H9 (cell line): Measurements from ENCODE around the gene NOS1AP. TPM values are rescaled to one million over a fixed set of nuclear protein-coding genes. Genes with fewer than 3 reads are reported as not detected.

ENCODE experiments used
- DNase-seq: peaks from one replicate; pipeline ENCODE4 v3.0.0-alpha.2; 2017
- H2AFZ ChIP-seq: one replicate; pipeline ENCODE4 v1.6.1; 2013; ENCODE audit warnings: mild to moderate bottlenecking, low read length, control low read depth, moderate library complexity
- H2AK5ac ChIP-seq: 2 replicates; pipeline ENCODE4 v1.6.1; 2013; ENCODE audit warnings: low read length, control low read depth, mixed read lengths; ENCODE audit not compliant: insufficient read length
- H2BK120ac ChIP-seq: one replicate; pipeline ENCODE4 v1.6.1; 2013; ENCODE audit warnings: low read depth, mild to moderate bottlenecking, low read length, control low read depth, inconsistent platforms; ENCODE audit not compliant: poor library complexity, severe bottlenecking
- H2BK12ac ChIP-seq: 2 replicates; pipeline ENCODE4 v1.6.1; 2013; ENCODE audit warnings: low read length, control low read depth, mixed read lengths, low read depth; ENCODE audit not compliant: insufficient read length
- H2BK15ac ChIP-seq: 2 replicates; pipeline ENCODE4 v1.6.1; 2013; ENCODE audit warnings: low read depth, low read length, control low read depth
- H2BK20ac ChIP-seq: one replicate; pipeline ENCODE4 v1.6.1; 2013; ENCODE audit warnings: low read depth, mild to moderate bottlenecking, low read length, control low read depth, inconsistent platforms; ENCODE audit not compliant: poor library complexity, severe bottlenecking
- H2BK5ac ChIP-seq: 2 replicates; pipeline ENCODE4 v1.6.1; 2013; ENCODE audit warnings: low read length, control low read depth, mixed read lengths; ENCODE audit not compliant: insufficient read length
- H3K14ac ChIP-seq: 2 replicates; pipeline ENCODE4 v1.6.1; 2013; ENCODE audit warnings: low read length, control low read depth; ENCODE audit not compliant: insufficient read depth
- H3K18ac ChIP-seq: 2 replicates; pipeline ENCODE4 v1.6.1; 2013; ENCODE audit warnings: low read depth, mild to moderate bottlenecking, mixed read lengths, low read length, control low read depth; ENCODE audit not compliant: insufficient read length
- H3K23ac ChIP-seq: 2 replicates; pipeline ENCODE4 v1.6.1; 2013; ENCODE audit warnings: low read length, control low read depth, mixed read lengths, low read depth; ENCODE audit not compliant: insufficient read length
- H3K23me2 ChIP-seq: 2 replicates; pipeline ENCODE4 v1.6.1; 2013; ENCODE audit warnings: low read depth, mild to moderate bottlenecking, mixed read lengths, low read length, control low read depth; ENCODE audit not compliant: insufficient read length, poor library complexity, severe bottlenecking
- H3K27ac ChIP-seq: 2 replicates; pipeline ENCODE4 v1.5.1; 2013; ENCODE audit warnings: low read length, control low read depth, mixed read lengths, low read depth; ENCODE audit not compliant: insufficient read length
- H3K27me3 ChIP-seq: 2 replicates; pipeline ENCODE4 v1.6.1; 2013; ENCODE audit warnings: low read length, control low read depth, inconsistent platforms; ENCODE audit not compliant: insufficient read depth
- H3K4ac ChIP-seq: 2 replicates; pipeline ENCODE4 v1.6.1; 2013; ENCODE audit warnings: low read depth, mild to moderate bottlenecking, control low read depth, inconsistent platforms, low read length, moderate library complexity
- H3K4me1 ChIP-seq: 2 replicates; pipeline ENCODE4 v1.6.1; 2013; ENCODE audit warnings: low read length, control low read depth, inconsistent platforms; ENCODE audit not compliant: insufficient read depth
- H3K4me2 ChIP-seq: 2 replicates; pipeline ENCODE4 v1.6.1; 2013; ENCODE audit warnings: low read length, control low read depth, mixed read lengths; ENCODE audit not compliant: insufficient read length, insufficient read depth
- H3K56ac ChIP-seq: 2 replicates; pipeline ENCODE4 v1.6.1; 2013; ENCODE audit warnings: low read depth, mild to moderate bottlenecking, mixed read lengths, low read length, control low read depth; ENCODE audit not compliant: insufficient read length
- H3K79me1 ChIP-seq: 2 replicates; pipeline ENCODE4 v1.6.1; 2013; ENCODE audit warnings: low read depth, mild to moderate bottlenecking, moderate library complexity, low read length, control low read depth, inconsistent platforms; ENCODE audit not compliant: insufficient read depth, poor library complexity, severe bottlenecking
- H3K79me2 ChIP-seq: 2 replicates; pipeline ENCODE4 v1.6.1; 2013; ENCODE audit warnings: low read length, control low read depth, inconsistent platforms; ENCODE audit not compliant: insufficient read depth
- H3K9ac ChIP-seq: 2 replicates; pipeline ENCODE4 v1.6.1; 2013; ENCODE audit warnings: low read length, control low read depth, mixed read lengths; ENCODE audit not compliant: insufficient read length; ENCODE audit errors: extremely low read depth
- H3K9me3 ChIP-seq: one replicate; pipeline ENCODE4 v1.6.1; 2013; ENCODE audit warnings: low read depth, low read length, inconsistent platforms; ENCODE audit not compliant: control insufficient read depth
- H3T11ph ChIP-seq: one replicate; pipeline ENCODE4 v1.6.1; 2013; ENCODE audit warnings: mild to moderate bottlenecking, low read length, control low read depth, inconsistent platforms
- H4K20me1 ChIP-seq: one replicate; pipeline ENCODE4 v1.6.1; 2013; ENCODE audit not compliant: control insufficient read depth, insufficient read length, insufficient read depth
- H4K5ac ChIP-seq: 2 replicates; pipeline ENCODE4 v1.6.1; 2013; ENCODE audit warnings: low read depth, mild to moderate bottlenecking, mixed read lengths, low read length, control low read depth; ENCODE audit not compliant: insufficient read length
- H4K8ac ChIP-seq: replicated peaks from 2 replicates; pipeline ENCODE4 v1.6.1; 2013; ENCODE audit warnings: low read length, control low read depth, mixed read lengths, low read depth; ENCODE audit not compliant: insufficient read length
- H4K91ac ChIP-seq: 2 replicates; pipeline ENCODE4 v1.6.1; 2013; ENCODE audit warnings: low read depth, mild to moderate bottlenecking, moderate library complexity, mixed read lengths, low read length, control low read depth; ENCODE audit not compliant: insufficient read length
- H3K27ac Mint-ChIP-seq, 3 experiments: 2 replicates in 2 of 3; 3 replicates in 1 of 3; pipeline ENCODE4 v1.8.0; 2020 to 2021; ENCODE audit warnings: mixed read lengths in 3 of 3, mild to moderate bottlenecking in 1 of 3, moderate library complexity in 1 of 3
- H3K27me3 Mint-ChIP-seq: 2 replicates; pipeline ENCODE4 v1.8.0; 2021; ENCODE audit warnings: low read depth, mild to moderate bottlenecking, moderate library complexity, mixed read lengths
- H3K36me3 Mint-ChIP-seq, 3 experiments: 2 replicates in 2 of 3; 3 replicates in 1 of 3; pipeline ENCODE4 v1.8.0; 2020 to 2021; ENCODE audit warnings: low read depth in 3 of 3, mixed read lengths in 3 of 3; ENCODE audit not compliant: insufficient read depth in 1 of 3
- H3K4me1 Mint-ChIP-seq, 2 experiments: 2 replicates each; pipeline ENCODE4 v1.8.0; 2020; ENCODE audit warnings: mixed read lengths in 2 of 2
- H3K4me3 Mint-ChIP-seq, 2 experiments: 2 replicates in 1 of 2; 3 replicates in 1 of 2; pipeline ENCODE4 v1.8.0; 2020 to 2021; ENCODE audit warnings: mild to moderate bottlenecking in 2 of 2, mixed read lengths in 2 of 2, moderate library complexity in 1 of 2
- H3K9me3 Mint-ChIP-seq, 2 experiments: 2 replicates in 1 of 2; 3 replicates in 1 of 2; pipeline ENCODE4 v1.8.0; 2020; ENCODE audit warnings: mild to moderate bottlenecking in 2 of 2, mixed read lengths in 2 of 2, moderate library complexity in 1 of 2
- WGBS: extraction: QIAGEN DNeasy Blood & Tissue Kit; methylation state at CpG from one replicate; pipeline ENCODE4 v1.1.7; 2013; ENCODE audit warnings: missing lambda C conversion rate, low lambda C conversion rate, mixed read lengths; ENCODE audit not compliant: insufficient read length; ENCODE audit errors: extremely low coverage; 5-methylcytosine and 5-hydroxymethylcytosine counted together
- total RNA-seq: library from RNA; stranded (reverse); gene quantifications from 2 replicates; pipeline ENCODE4 v1.2.1, GENCODE V29; 2021
- TF ChIP-seq, protein P1 (sequence below): fragments of 200-600 bp; sonication (generic); conservative IDR thresholded peaks from 3 replicates; pipeline ENCODE4 v1.8.0; 2021; ENCODE audit warnings: antibody characterized with exemption, mild to moderate bottlenecking

The NOS1AP gene
- total RNA-seq, 1 experiment from 2014 or later = 8.4 TPM

- TF ChIP-seq, protein P1, sequence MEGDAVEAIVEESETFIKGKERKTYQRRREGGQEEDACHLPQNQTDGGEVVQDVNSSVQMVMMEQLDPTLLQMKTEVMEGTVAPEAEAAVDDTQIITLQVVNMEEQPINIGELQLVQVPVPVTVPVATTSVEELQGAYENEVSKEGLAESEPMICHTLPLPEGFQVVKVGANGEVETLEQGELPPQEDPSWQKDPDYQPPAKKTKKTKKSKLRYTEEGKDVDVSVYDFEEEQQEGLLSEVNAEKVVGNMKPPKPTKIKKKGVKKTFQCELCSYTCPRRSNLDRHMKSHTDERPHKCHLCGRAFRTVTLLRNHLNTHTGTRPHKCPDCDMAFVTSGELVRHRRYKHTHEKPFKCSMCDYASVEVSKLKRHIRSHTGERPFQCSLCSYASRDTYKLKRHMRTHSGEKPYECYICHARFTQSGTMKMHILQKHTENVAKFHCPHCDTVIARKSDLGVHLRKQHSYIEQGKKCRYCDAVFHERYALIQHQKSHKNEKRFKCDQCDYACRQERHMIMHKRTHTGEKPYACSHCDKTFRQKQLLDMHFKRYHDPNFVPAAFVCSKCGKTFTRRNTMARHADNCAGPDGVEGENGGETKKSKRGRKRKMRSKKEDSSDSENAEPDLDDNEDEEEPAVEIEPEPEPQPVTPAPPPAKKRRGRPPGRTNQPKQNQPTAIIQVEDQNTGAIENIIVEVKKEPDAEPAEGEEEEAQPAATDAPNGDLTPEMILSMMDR = no peak
- Histone ChIP-seq H3K79me1 (no peaks in the 10 kb centered on the region), H3K18ac (no peak overlapping the region), H3K56ac (no peak overlapping the region), H3K23me2 (no peaks in the 10 kb centered on the region), H3K23ac (no peak overlapping the region), H3K4me2 (no peak overlapping the region), H3K9ac (no peak overlapping the region), H2AK5ac (no peak overlapping the region), H3K9me3 (no peaks in the 10 kb centered on the region), H2BK5ac (no peak overlapping the region), H3K14ac (no peak overlapping the region), H2BK20ac (no peak overlapping the region), H2BK12ac (no peak overlapping the region), H2BK120ac (no peak overlapping the region), H3K79me2 (no peaks in the 10 kb centered on the region), H4K20me1 (no peaks in the 10 kb centered on the region), H3K4me1 (no peaks in the 10 kb centered on the region), H2AFZ (no peak overlapping the region), H3K4ac (no peak overlapping the region), H3K27ac (no peak overlapping the region), H4K8ac (no peak overlapping the region), H3T11ph (no peak overlapping the region), H4K5ac (no peak overlapping the region), H3K27me3 (no peaks in the 10 kb centered on the region), H4K91ac (no peak overlapping the region), H2BK15ac (no peak overlapping the region)
- no peak overlapping the region for H3K27ac Mint-ChIP-seq
- no peaks in the 10 kb centered on the region for H3K27me3 Mint-ChIP-seq
- no CpG with 5 or more reads among the region's 3 CpGs for WGBS
- H3K4me3 Mint-ChIP-seq = no peak overlapping the region
- no peaks in the 10 kb centered on the region for H3K9me3 Mint-ChIP-seq
- peaks cover 11 to 15% of the 10 kb centered on the region in 2 experiments for H3K4me1 Mint-ChIP-seq
- no peak for DNase-seq
- H3K36me3 Mint-ChIP-seq = no peaks in the 10 kb centered on the region
Observed at GRCh38 chr1:162281426-162281825, 211.9 kb downstream of the NOS1AP start.
